22Rv1 (cell line): ENCODE data around the gene PCCA.

Experiments used
- H3K27ac ChIP-seq: fragments of 450-650 bp; 2 replicates; pipeline ENCODE4 v1.5.1; 2017
- CTCF ChIP-seq: fragments of 450-650 bp; IDR thresholded peaks from 2 replicates; pipeline ENCODE4 v1.5.1; 2017; ENCODE audit warnings: mild to moderate bottlenecking
- ZFX ChIP-seq: fragments of 450-650 bp; IDR thresholded peaks from 2 replicates; pipeline ENCODE4 v1.6.1; 2017; ENCODE audit warnings: antibody characterized with exemption, borderline replicate concordance

Gene PCCA

DNA sequence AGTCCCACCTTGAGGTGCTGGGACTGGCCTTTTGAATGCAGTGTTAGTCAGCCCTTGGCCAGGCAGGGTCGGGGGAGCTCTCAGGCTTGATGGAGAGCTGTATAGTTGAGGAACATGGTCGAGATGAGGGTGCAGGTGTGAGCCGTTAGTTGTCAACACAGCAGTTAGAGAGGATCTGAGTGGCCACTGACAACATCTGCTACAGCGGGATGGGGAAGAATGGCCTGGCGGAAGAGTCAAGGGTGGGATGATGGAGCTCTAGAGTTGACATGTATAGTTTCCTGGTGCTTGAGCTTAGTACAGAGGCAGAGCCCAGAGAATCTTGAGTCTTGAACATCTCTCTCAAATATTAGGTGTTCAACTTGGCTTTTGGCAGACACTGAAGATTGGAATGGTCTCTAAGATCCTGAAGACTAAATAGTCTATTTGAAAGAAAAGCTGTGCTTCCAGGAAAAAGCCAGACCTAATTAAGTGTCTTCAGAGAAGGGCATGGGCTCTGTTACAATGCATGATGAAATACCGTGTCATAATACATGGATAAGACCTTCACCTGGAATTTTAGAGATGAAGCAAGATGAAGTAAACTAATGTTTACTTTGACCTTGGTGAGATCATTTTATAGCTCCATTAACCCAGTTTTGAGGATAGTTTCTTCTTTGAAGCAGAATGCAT, 9.7 kb downstream of the PCCA start:
- TF ChIP-seq ZFX, result no peak
- TF ChIP-seq CTCF, result no peak
- peak overlapping the region; percentile 35 for H3K27ac ChIP-seq

DNA sequence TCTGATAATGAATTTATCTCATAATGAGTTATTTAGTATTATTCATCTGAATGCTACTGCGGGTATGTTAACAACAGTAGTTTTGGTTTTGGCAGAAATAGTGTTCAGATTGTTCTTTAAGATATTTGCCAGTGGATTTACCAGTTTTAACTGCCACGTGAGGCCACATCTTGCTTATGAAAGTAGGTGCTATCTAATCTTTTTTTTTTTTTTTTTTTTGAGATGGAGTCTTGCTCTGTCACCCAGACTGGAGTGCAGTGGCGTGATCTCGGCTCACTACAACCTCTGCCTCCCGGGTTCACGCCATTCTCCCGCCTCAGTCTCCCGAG, 10.2 kb downstream of the PCCA start:
- H3K27ac ChIP-seq, result peak overlapping the region; percentile 35; the same call in 1 of the 2 replicates

GRCh38 chr13:100100115-100100879, 11.4 kb downstream of the PCCA start:
- no peak overlapping the region for H3K27ac ChIP-seq
- TF ChIP-seq CTCF, result no peak
- TF ChIP-seq ZFX, result no peak

DNA sequence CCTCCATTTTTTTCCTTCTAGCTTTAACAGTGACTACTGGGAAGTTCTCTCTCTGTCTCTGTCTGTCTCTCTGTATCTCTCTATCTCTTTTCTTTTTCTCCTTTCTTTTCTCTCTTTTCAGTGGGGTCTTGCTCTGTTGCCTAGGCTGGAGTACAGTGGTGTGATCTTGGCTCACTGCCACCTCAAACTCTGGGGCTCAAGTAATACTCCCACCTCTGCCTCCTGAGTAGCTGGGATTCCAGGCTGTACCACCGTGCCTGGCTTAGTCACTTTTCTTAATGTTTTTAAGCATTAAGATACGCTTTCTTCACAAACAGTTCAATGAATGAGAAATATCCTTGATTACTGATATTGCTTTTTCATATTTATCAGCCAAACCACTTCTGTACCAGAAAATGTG, 13.1 kb downstream of the PCCA start:
- H3K27ac ChIP-seq, result no peak overlapping the region
- TF ChIP-seq ZFX (no peak), CTCF (no peak)

DNA sequence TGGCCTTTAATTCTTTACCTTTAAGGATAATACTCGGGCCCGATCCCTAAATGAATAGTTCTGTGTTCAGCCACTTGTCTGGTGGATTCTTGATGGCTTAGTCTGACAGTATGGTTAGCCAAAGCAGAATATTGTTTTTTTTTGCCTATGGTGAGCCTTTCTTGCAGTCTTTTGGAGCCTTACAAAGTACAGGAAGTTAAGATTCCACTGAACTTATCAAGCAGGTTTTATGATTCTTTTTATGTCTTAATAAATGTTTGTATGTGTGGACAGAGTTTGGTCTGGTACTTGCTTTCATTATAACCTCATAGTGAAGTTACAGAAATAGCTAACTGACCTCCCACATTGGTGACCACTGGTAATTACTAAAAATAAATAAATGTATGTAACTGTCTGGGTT, 17.1 kb downstream of the PCCA start:
- no peak for TF ChIP-seq ZFX
- no peak for TF ChIP-seq CTCF
- no peak overlapping the region for H3K27ac ChIP-seq

GRCh38 chr13:100106705-100107104, 17.8 kb downstream of the PCCA start:
- no peak overlapping the region for H3K27ac ChIP-seq
- TF ChIP-seq CTCF (no peak), ZFX (no peak)

GRCh38 chr13:100108913-100109507, 20.1 kb downstream of the PCCA start:
- no peak for TF ChIP-seq ZFX
- TF ChIP-seq CTCF, result no peak
- H3K27ac ChIP-seq, result no peak overlapping the region
